ENCODE results near the gene MYO1B.

The MYO1B gene

GRCh38 chr2:191386938-191387536 lies 141.8 kb downstream of the MYO1B start:
- H3K27me3 ChIP-seq = no peaks in the 10 kb centered on the region
- peaks cover 10% of the 10 kb centered on the region for H3K4me1 ChIP-seq
- DNase-seq = no peak
- H3K36me3 ChIP-seq = peaks cover 89% of the 10 kb centered on the region
- H3K4me3 ChIP-seq (ENCODE audit: low read depth, low read length) = no peak overlapping the region
- no peaks in the 10 kb centered on the region for H3K9me3 ChIP-seq
- TF ChIP-seq, protein P1, sequence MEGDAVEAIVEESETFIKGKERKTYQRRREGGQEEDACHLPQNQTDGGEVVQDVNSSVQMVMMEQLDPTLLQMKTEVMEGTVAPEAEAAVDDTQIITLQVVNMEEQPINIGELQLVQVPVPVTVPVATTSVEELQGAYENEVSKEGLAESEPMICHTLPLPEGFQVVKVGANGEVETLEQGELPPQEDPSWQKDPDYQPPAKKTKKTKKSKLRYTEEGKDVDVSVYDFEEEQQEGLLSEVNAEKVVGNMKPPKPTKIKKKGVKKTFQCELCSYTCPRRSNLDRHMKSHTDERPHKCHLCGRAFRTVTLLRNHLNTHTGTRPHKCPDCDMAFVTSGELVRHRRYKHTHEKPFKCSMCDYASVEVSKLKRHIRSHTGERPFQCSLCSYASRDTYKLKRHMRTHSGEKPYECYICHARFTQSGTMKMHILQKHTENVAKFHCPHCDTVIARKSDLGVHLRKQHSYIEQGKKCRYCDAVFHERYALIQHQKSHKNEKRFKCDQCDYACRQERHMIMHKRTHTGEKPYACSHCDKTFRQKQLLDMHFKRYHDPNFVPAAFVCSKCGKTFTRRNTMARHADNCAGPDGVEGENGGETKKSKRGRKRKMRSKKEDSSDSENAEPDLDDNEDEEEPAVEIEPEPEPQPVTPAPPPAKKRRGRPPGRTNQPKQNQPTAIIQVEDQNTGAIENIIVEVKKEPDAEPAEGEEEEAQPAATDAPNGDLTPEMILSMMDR (IDR thresholded peaks at IDR 0.05; ENCODE audit: low read depth, low read length) = no peak

DNA sequence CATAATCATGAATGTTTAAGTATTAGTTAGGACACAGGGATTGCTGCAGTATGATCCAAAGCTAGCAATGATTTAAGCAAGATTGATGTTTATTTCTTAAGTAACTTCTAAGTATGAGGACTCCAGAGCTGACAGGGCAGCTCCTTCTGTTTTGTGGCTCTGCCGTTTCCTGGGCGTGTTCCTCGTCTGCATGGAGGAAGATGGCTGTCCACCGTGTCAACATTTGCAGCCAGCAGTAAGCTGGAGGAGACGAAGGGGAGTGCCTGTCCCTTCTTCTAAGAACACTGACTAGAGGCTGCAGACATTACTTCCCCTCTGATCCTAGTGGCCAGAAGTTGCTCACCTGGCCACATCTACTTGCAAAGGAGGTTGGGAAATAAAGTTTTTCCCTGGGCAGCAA lies 144.1 kb downstream of the MYO1B start:
- Histone ChIP-seq H3K36me3 (peaks cover 98% of the 10 kb centered on the region), H3K27me3 (no peaks in the 10 kb centered on the region), H3K4me3 (ENCODE audit: low read depth, low read length) (no peak overlapping the region), H3K4me1 (no peaks in the 10 kb centered on the region), H3K9me3 (no peaks in the 10 kb centered on the region)
- no peak for DNase-seq
- TF ChIP-seq, protein P1 (IDR thresholded peaks at IDR 0.05; ENCODE audit: low read depth, low read length) = no peak

DNA sequence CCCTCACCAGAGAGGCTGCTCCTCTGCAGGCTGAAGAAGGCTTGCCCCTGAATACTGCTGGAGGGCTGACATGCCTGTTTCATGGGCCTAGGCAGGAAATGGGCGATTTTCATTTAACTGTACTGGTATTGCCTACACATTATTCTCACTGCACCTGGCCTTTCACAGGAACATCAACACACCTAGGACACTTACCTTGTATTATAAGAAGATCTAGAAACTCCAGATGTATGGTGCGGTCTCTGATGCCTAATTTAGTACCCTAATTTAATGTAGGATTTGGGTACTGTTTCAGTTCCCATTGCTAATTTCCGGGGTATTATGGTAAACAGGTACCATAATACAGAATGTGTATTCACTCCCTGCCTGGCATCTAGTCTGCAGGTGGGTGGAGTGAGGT lies 146.0 kb downstream of the MYO1B start:
- Histone ChIP-seq H3K9me3 (no peaks in the 10 kb centered on the region), H3K4me1 (no peaks in the 10 kb centered on the region), H3K27me3 (no peaks in the 10 kb centered on the region), H3K4me3 (ENCODE audit: low read depth, low read length) (no peak overlapping the region), H3K36me3 (peaks cover 98% of the 10 kb centered on the region)
- TF ChIP-seq, protein P1 (IDR thresholded peaks at IDR 0.05; ENCODE audit: low read depth, low read length) = no peak
- DNase-seq = no peak

GRCh38 chr2:191394043-191394442 lies 148.8 kb downstream of the MYO1B start:
- Histone ChIP-seq H3K9me3 (no peaks in the 10 kb centered on the region), H3K4me1 (no peaks in the 10 kb centered on the region), H3K36me3 (peaks cover 78% of the 10 kb centered on the region), H3K4me3 (ENCODE audit: low read depth, low read length) (no peak overlapping the region), H3K27me3 (no peaks in the 10 kb centered on the region)
- TF ChIP-seq, protein P1 (IDR thresholded peaks at IDR 0.05; ENCODE audit: low read depth, low read length) = no peak
- no peak for DNase-seq

DNA sequence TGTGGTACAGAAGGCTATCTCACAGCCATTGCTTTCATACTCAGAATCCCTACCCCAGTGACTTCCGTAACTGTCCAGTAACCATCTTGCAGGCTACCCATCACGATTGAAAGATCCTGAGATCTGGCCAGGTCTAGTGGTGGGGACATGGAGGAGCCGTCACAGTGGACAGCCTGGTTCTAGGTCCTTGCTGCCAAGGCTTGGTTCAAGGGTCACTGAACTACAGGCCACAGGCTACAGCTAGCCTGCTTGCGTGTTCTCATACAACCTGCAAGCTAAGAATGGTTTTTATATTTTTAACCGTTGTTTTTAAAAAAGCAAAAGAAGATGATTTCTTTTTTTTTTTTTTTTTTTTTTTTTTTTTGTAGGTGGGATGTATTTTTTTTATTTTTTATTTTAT lies 151.6 kb downstream of the MYO1B start:
- H3K9me3 ChIP-seq = no peaks in the 10 kb centered on the region
- peaks cover 75% of the 10 kb centered on the region for H3K36me3 ChIP-seq
- H3K4me1 ChIP-seq = no peaks in the 10 kb centered on the region
- no peaks in the 10 kb centered on the region for H3K27me3 ChIP-seq
- H3K4me3 ChIP-seq (ENCODE audit: low read depth, low read length) = no peak overlapping the region
- no peak for DNase-seq
- TF ChIP-seq, protein P1 (IDR thresholded peaks at IDR 0.05; ENCODE audit: low read depth, low read length) = no peak

- Histone ChIP-seq H3K4me3 (ENCODE audit: low read depth, low read length) (no peak overlapping the region), H3K27me3 (no peaks in the 10 kb centered on the region), H3K4me1 (peaks cover 4% of the 10 kb centered on the region; the same call in 1 of the 2 replicates), H3K9me3 (no peaks in the 10 kb centered on the region), H3K36me3 (peaks cover 73% of the 10 kb centered on the region)
- no peak for DNase-seq
- TF ChIP-seq, protein P1 (IDR thresholded peaks at IDR 0.05; ENCODE audit: low read depth, low read length) = no peak
Measured at GRCh38 chr2:191399601-191400000, 154.4 kb downstream of the MYO1B start.

Measured in BE2C (cell line).